ENCODE results near the gene CPNE7. TPM values are rescaled to one million over a fixed set of nuclear protein-coding genes. Genes with fewer than 3 reads are reported as not detected.

CPNE7 gene
- total and polyA plus RNA-seq, 2 of the 4 experiments (the other 2 are of a cell fraction): 5.4 to 17.4 TPM

- peaks cover 26% of the 10 kb centered on the region for H3K9me1 ChIP-seq (ENCODE audit: insufficient read depth, low read length)
- no peak overlapping the region for H3K14ac ChIP-seq (replicated peaks; ENCODE audit: low read depth, low read length)
- H4K91ac ChIP-seq (ENCODE audit: insufficient read depth, low read depth, low read length): peak overlapping the region; percentile 16; the same call in 1 of the 2 replicates
- no peak overlapping the region for H3K9ac ChIP-seq (ENCODE audit: low read depth, low read length)
- peaks cover 6% of the 10 kb centered on the region; the same call in 1 of the 2 replicates for H3K36me3 ChIP-seq (ENCODE audit: control insufficient read depth, insufficient read depth, low read length)
- H3K56ac ChIP-seq (ENCODE audit: extremely low read depth, insufficient read depth, low read length): no peak overlapping the region
- POLR2A ChIA-PET (ENCODE audit: unreplicated experiment): no interaction called here
- no TSS peak for BruUV-seq (replicated peaks)
- no peak overlapping the region for H2BK5ac ChIP-seq (ENCODE audit: low read depth, low read length, poor library complexity, severe bottlenecking)
- TF ChIP-seq RFX5 (IDR thresholded peaks at IDR 0.05; ENCODE audit: low read depth, low read length) (no peak), SMC3 (IDR thresholded peaks at IDR 0.05; ENCODE audit: low read depth, low read length) (no peak), MAFK (IDR thresholded peaks at IDR 0.05; ENCODE audit: low read depth, low read length) (no peak), CTCF (conservative IDR thresholded peaks at IDR 0.05; ENCODE audit: low read depth, low read length) (no peak), ELK1 (IDR thresholded peaks at IDR 0.05; ENCODE audit: borderline replicate concordance, low read depth, low read length) (no peak), BHLHE40 (IDR thresholded peaks at IDR 0.05; ENCODE audit: low read depth, low read length) (no peak)
- peak overlapping the region; percentile 99; the same call in 2 of the 3 replicates for H2BK15ac ChIP-seq (ENCODE audit: low read depth, low read length)
- DNase-seq (no peak), ATAC-seq (ENCODE audit: low read depth) (no peak)
- no peak overlapping the region for H3K23ac ChIP-seq (ENCODE audit: low read depth, low read length)
- peak overlapping the region; percentile 2; the same call in 1 of the 2 replicates for H2BK20ac ChIP-seq (ENCODE audit: low read depth, low read length)
- H3K4me2 ChIP-seq (ENCODE audit: low read depth, low read length): no peak overlapping the region
- H2AK9ac ChIP-seq (replicated peaks; ENCODE audit: low read depth, low read length, poor library complexity): no peak overlapping the region
- H3K4me1 ChIP-seq (ENCODE audit: control insufficient read depth, insufficient read depth, low read length): peaks cover 22% of the 10 kb centered on the region
- H2AFZ ChIP-seq (replicated peaks; ENCODE audit: low read length, poor library complexity): no peak overlapping the region
- peak overlapping the region; percentile 99 for H2AK5ac ChIP-seq (ENCODE audit: low read depth, low read length)
- H3K4ac ChIP-seq (ENCODE audit: low read depth, low read length): peak overlapping the region; percentile 28
- WGBS, 2 experiments (ENCODE audit: extremely low coverage in 2 of 2, insufficient read length in 1 of 2): 84% methylated on average over 12 of the region's 15 CpGs; no CpG with 5 or more reads in 1 of the 2 experiments
- no peak overlapping the region for H3K4me3 ChIP-seq (ENCODE audit: insufficient read depth, low read depth, low read length)
- dilution Hi-C loops (cut with HindIII; ENCODE audit: low sequenced_read_pairs, unreplicated experiment) (no loop called here), intact Hi-C loops (cut with micrococcal nuclease) (no loop called here), in situ Hi-C loops (cut with MboI; ENCODE audit: low sequenced_read_pairs) (no loop called here)
- peaks cover 0 to 13% of the 10 kb centered on the region in 2 experiments; a peak in 1 of 4 replicates for H3K79me1 ChIP-seq (ENCODE audit: low read depth in 1 of 2, low read length in 2 of 2)
- H3K27ac ChIP-seq (ENCODE audit: insufficient read depth, low read length): no peak overlapping the region
- H4K20me1 ChIP-seq (ENCODE audit: insufficient read depth, low read length): peaks cover 3% of the 10 kb centered on the region; the same call in 1 of the 2 replicates
- H3K9me3 ChIP-seq (ENCODE audit: control insufficient read depth, insufficient read depth, low read length): no peaks in the 10 kb centered on the region
- H2BK120ac ChIP-seq (ENCODE audit: low read depth, low read length): peak overlapping the region; percentile 20
- no peak overlapping the region for H3K18ac ChIP-seq (ENCODE audit: low read depth, low read length)
- CTCF ChIA-PET: no interaction called here
- no peak overlapping the region for H4K5ac ChIP-seq (ENCODE audit: low read depth, low read length)
- peaks cover 4% of the 10 kb centered on the region; the same call in 1 of the 2 replicates for H3K27me3 ChIP-seq (ENCODE audit: control insufficient read depth, insufficient read depth, low read length)
- no peak overlapping the region for H4K8ac ChIP-seq (ENCODE audit: low read depth in 2 of 2, low read length in 2 of 2)
These were observed 3.8 kb downstream of the CPNE7 start for GRCh38 chr16:89579351-89579750.
